ENCODE data around the gene MTMR11.

GRCh38 chr1:149978547-149979023, 41.9 kb upstream of the MTMR11 start:
- TF ChIP-seq CTCF (conservative IDR thresholded peaks at IDR 0.05) (no peak), EZH2 (IDR thresholded peaks at IDR 0.05; ENCODE audit: low read depth) (no peak)

All from PC-9 (cell line).